ENCODE data around the gene KAT8. TPM values are rescaled to one million over a fixed set of nuclear protein-coding genes. Genes with fewer than 3 reads are reported as not detected.
A peak's percentile ranks its signal among the peaks of the same experiment; 100 is the strongest.
"Not testable (repeated sequence)": the region's sequence is repeated elsewhere in the genome, so short reads cannot be mapped to it uniquely, and the experiment has no call there.

KAT8 gene
- total RNA-seq, 1 experiment from 2014 or later, result 45.2 TPM

- DNase-seq (ENCODE audit: extremely low read depth, low read depth), result no peak
Measured at GRCh38 chr16:31083081-31083480, 34.4 kb upstream of the KAT8 start.

- no peak for DNase-seq (ENCODE audit: extremely low read depth, low read depth)
Measured at GRCh38 chr16:31083556-31083955, 33.9 kb upstream of the KAT8 start.

- no peak for DNase-seq (ENCODE audit: extremely low read depth, low read depth)
Measured at GRCh38 chr16:31083981-31084380, 33.5 kb upstream of the KAT8 start.

- no peak for DNase-seq (ENCODE audit: extremely low read depth, low read depth)
Measured at GRCh38 chr16:31084584-31085302, 32.7 kb upstream of the KAT8 start.

- DNase-seq (ENCODE audit: extremely low read depth, low read depth), result no peak
Measured at GRCh38 chr16:31085411-31085810, 32.1 kb upstream of the KAT8 start.

GRCh38 chr16:31085873-31086628 lies 31.4 kb upstream of the KAT8 start:
- DNase-seq (ENCODE audit: extremely low read depth, low read depth), result no peak

- DNase-seq (ENCODE audit: extremely low read depth, low read depth), result no peak
Measured at GRCh38 chr16:31086629-31086906, 30.9 kb upstream of the KAT8 start.

GRCh38 chr16:31087481-31087880 lies 30.0 kb upstream of the KAT8 start:
- DNase-seq (ENCODE audit: extremely low read depth, low read depth), result no peak

- DNase-seq (ENCODE audit: extremely low read depth, low read depth), result no peak
Measured at GRCh38 chr16:31087971-31088370, 29.5 kb upstream of the KAT8 start.

GRCh38 chr16:31088459-31089183 lies 28.8 kb upstream of the KAT8 start, which contains the start of gene PRSS53:
Gene PRSS53, minus strand, starts transcription at chr16:31088943. Its CDS starts 134 bp downstream, at chr16:31088809.
- DNase-seq (ENCODE audit: extremely low read depth, low read depth), result no peak

GRCh38 chr16:31089199-31089598 lies 28.3 kb upstream of the KAT8 start:
- DNase-seq (ENCODE audit: extremely low read depth, low read depth), result no peak

- DNase-seq (ENCODE audit: extremely low read depth, low read depth), result no peak
Measured at GRCh38 chr16:31090540-31090939, 26.9 kb upstream of the KAT8 start.

- no peak for DNase-seq (ENCODE audit: extremely low read depth, low read depth)
Measured at GRCh38 chr16:31092330-31092729, 25.1 kb upstream of the KAT8 start.

- no peak for DNase-seq (ENCODE audit: extremely low read depth, low read depth)
Measured at GRCh38 chr16:31093132-31093703, 24.2 kb upstream of the KAT8 start.

- DNase-seq (ENCODE audit: extremely low read depth, low read depth), result no peak
Measured at GRCh38 chr16:31094088-31094423, 23.4 kb upstream of the KAT8 start.

- DNase-seq (ENCODE audit: extremely low read depth, low read depth), result peak; percentile 98
Measured at GRCh38 chr16:31094424-31095120, 22.9 kb upstream of the KAT8 start, which contains the start of gene VKORC1. Gene VKORC1, minus strand, starts transcription at chr16:31094797. Its CDS starts 68 bp downstream, at chr16:31094729.

- DNase-seq (ENCODE audit: extremely low read depth, low read depth), result no peak
Measured at GRCh38 chr16:31099860-31100638, 17.4 kb upstream of the KAT8 start.

GRCh38 chr16:31100876-31101641 lies 16.4 kb upstream of the KAT8 start:
- DNase-seq (ENCODE audit: extremely low read depth, low read depth), result not testable (repeated sequence)

GRCh38 chr16:31105677-31106213 lies 11.7 kb upstream of the KAT8 start:
- peak; percentile 67 for DNase-seq (ENCODE audit: extremely low read depth, low read depth)

Data from NCI-H460 (cell line).